HuH-7 (cell line): Measurements from ENCODE around the gene MAT2B.

Experiments used
- DNase-seq: peaks from one replicate; pipeline ENCODE4 v3.0.0; 2011; ENCODE audit warnings: low spot score

MAT2B gene

DNA sequence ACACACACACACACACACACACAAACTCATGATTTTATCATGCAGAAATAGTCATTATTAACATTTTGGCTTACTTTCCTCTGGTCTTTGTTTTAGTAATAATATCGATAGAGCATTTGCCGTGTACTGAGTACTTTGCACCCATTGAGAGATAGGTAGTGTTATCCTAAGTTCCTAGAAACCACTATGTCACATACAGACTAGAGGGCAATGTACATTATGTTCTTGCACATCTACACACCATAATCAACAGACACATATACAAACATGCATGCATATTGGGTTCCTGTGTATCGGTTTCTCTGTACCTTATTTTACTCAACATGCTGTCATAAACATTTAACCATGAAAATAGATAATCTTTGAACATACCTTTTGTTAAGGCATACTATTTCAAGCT is 45.7 kb downstream of the MAT2B start:
- DNase-seq = no peak

DNA sequence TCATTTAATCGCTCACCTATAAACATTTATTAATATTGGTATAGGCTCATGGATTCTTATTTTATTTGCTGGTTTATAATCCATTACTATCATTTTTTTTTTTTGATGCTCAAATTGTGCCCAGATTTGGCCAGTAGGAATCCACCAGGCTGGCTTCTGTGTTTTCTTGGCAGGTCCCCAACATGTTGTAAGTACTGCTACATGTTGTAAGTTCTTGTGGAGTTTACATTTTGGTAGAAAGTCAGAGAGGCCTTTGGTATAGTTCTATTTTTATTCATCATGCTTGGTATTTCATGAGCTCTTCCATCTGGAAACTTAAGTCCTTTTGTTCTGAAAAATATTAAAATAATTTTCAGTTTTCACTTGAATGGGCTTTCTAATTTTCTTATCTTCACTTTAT is 47.1 kb downstream of the MAT2B start:
- no peak for DNase-seq

DNA sequence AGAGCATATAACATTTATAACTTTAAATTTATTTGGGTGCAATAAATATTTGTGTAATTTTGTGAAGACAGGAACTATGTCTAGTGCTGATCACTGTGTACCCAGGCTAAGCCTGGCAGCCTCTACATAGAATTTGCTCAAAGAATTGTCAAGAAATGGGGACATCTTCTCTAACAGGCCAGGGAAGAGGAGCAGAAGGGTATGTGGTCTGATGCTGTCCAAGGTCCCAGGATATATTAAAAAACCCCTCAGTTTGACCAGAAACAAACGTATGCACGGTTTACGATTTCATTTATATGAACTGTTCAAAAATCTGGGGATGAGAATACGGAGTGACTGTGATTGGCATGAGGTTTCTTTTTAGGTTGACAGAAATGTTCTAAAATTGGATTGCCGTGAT is 55.9 kb downstream of the MAT2B start:
- no peak for DNase-seq

DNA sequence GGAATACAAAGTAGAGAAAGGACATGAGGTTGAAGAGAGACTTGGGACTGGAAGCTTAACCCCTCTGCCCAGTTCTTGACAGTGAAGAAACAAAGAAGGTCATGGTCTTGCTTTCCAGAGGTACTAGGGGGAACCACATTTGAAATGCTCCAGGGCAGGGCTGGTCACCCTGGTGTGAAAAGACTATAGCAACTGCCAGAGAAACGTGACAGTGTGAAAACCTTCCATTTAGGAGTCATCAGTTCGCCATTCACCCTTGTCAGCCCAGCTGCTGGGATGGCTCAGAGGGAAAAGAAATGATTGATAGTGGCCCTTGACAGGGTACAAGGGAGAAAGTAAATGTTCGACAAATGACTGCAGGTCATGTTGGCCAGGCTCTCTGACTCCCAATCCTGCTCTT is 56.7 kb downstream of the MAT2B start:
- no peak for DNase-seq

DNA sequence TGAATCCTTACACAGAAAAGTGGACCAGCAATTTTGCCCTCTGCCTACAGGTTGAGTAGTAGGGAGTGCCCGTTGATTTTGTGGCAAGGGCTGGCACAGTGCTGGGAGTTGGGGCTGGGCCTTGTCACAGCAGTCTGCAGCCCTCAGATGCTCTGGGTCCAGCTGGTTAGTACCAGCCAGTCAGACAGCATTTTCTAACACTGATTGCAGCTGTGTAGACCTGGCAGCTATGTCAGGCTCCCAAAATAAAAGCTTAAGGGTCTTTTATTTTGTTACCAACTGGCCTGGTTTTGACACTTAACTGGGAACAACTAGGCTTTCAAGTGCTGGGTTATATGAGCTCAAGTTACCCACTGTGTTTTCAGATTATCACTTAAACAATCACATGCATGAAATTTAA is 57.7 kb downstream of the MAT2B start:
- no peak for DNase-seq

DNA sequence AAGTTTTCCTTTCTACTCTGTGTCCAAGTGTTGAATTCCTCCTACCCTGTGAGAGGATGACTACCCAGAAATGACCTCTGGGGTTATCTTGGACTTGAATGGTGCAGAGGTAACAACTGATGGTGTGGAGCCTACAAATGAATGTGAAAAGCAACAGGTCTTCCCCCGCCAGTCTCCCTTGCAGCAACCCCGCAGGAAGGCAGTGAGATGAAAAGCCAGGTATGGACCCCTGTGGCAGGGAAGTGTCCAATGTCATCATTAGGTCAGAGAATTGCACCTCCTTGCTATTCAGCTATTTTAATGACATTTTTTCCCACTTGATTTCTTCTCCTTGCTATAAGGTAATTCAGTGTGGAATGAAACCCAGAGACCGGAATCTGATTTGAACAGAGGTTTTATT is 58.5 kb downstream of the MAT2B start:
- DNase-seq = no peak

DNA sequence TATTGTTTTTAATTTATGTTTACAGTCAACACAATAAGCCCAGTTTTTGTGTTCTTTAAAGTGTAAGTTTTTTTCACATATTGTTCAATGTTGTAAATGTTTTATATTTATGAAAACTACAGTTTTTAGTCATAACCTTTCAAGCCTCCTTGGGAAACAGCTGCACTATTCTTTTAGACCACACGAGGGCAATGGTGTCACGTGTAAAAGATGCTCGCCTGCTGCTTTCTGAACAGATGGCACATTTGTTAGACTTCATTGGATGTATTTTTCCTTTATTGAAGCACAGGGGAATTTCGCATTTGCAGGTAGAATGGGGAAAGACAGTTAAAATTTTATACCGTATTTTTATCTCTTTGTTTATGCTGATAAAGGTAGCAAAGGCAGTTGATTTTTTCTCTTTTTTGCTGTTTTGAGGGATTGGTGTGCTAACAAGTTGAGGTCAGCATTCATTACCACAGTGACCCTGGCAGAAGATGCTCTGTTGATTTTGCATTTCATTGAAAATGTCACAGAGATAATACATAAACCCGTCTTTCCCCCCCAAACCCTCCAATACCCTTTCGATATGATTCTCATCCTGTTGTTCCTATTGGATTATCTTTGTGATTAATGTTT is 59.0 kb downstream of the MAT2B start:
- DNase-seq = peak; percentile 9

DNA sequence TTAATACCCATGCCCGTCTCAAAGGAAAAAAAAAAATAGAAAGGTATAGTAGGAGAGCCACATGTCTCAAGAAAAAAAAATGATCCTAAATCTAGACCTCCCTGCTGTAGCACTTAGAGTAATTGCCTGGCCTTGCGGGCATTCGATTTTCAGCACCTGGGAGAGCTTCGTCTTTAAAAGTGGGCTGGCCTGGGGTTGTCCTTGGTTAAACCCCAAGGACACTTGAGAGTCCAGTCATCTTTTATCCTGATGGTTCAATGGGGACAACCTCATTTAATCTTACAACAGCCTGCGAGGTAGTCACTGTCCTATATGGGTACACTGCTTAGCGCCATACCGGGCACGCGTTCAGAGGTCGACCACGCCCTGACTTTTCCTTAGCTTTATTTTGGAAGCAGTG is 60.1 kb downstream of the MAT2B start:
- no peak for DNase-seq

DNA sequence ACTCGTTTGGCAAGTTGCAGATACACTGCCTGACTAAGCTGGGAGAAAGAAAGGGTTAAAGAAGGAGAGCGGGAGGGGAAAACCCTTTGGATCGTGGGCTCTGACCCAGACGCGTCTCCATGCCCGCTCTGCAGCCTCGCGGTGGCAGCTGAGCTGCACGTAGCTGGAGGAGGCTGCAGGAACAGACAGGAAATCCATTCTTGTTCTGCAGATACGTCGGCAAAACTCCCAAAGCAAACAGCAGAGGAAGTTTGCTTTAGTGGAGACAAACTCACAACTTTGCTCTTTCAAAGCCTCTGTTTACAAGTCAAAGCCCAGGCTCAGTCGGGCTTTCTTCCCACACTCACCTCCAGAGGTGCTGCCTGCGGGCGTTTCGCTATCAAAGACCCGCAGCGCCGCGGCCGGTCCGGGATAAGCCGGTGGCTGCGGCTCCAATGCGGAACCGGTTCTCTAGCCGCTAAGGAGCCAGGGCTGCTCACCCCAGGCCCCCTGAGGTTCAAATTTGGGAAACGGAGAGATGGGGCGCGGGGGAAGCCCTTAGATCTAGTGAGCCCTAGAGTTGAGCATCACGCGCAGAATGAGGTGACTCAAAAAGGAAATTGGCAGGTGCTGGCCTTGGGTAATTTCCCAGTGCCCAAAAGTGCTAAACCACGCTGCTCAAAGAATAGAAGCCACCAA is 60.7 kb downstream of the MAT2B start:
- DNase-seq = peak; percentile 20

DNA sequence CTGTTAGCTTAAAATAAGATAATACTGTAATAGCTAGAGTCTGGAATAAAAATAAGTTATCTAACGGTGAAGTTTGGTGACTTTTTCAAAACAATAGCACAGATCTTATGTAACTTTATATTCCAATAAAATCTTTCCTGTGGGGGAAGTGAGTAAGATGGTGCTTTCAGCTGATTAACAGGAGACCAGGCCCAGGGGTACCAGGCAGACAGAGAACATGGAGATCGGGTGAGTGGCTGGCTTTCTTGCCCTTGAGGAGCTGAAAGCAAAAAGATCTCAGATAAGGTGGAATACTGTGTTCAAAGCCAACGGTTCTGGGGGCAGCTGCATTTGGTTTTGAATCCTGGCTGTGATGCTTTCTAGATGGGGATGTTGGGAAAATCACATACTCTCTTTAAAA is 61.3 kb downstream of the MAT2B start:
- DNase-seq = no peak

DNA sequence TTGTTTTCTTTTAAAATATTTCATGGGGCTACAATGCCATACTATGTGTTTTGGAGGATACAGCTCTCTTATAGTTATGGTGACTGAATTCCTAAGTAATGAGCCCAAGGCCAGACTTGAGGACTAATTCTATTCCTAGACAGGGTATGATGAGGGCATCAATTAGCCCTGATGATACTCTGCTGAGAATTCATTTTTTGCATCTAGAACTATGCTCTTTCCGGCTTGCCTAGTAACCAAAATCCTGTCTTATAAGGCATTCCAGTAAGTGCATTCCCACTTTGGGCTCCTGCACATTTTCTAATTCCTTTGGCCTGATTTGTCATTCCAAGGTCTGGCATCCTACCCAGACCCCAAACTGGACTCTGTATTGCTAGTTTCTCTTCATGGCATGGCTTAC is 62.4 kb downstream of the MAT2B start:
- DNase-seq = no peak
